Measurements from ENCODE around the gene BRD7. TPM values are rescaled to one million over a fixed set of nuclear protein-coding genes. Genes with fewer than 3 reads are reported as not detected.

The BRD7 gene
- total and polyA plus RNA-seq, 2 of the 4 experiments (the other 2 are of a cell fraction), result 24.8 to 29.9 TPM

GRCh38 chr16:50377001-50377400, 8.2 kb upstream of the BRD7 start:
- no TSS peak for BruUV-seq (replicated peaks)
- Histone ChIP-seq H3K23ac (ENCODE audit: low read depth, low read length) (no peak overlapping the region), H3K9me1 (ENCODE audit: insufficient read depth, low read length) (no peaks in the 10 kb centered on the region), H2BK5ac (ENCODE audit: low read depth, low read length, poor library complexity, severe bottlenecking) (no peak overlapping the region), H3K4me1 (ENCODE audit: control insufficient read depth, insufficient read depth, low read length) (peaks cover 2% of the 10 kb centered on the region; the same call in 1 of the 2 replicates), H3K18ac (ENCODE audit: low read depth, low read length) (no peak overlapping the region), H2AK9ac (replicated peaks; ENCODE audit: low read depth, low read length, poor library complexity) (no peak overlapping the region), H4K91ac (ENCODE audit: insufficient read depth, low read depth, low read length) (no peak overlapping the region), H2BK15ac (ENCODE audit: low read depth, low read length) (no peak overlapping the region), H2AK5ac (ENCODE audit: low read depth, low read length) (no peak overlapping the region), H3K79me1 (ENCODE audit: low read depth in 1 of 2, low read length in 2 of 2) (no peaks in the 10 kb centered on the region), H3K9ac (ENCODE audit: low read depth, low read length) (no peak overlapping the region), H3K4me2 (ENCODE audit: low read depth, low read length) (no peak overlapping the region), H3K14ac (replicated peaks; ENCODE audit: low read depth, low read length) (no peak overlapping the region), H3K36me3 (ENCODE audit: control insufficient read depth, insufficient read depth, low read length) (no peaks in the 10 kb centered on the region), H3K4me3 (ENCODE audit: insufficient read depth, low read depth, low read length) (no peak overlapping the region), H3K27ac (ENCODE audit: insufficient read depth, low read length) (no peak overlapping the region), H3K9me3 (ENCODE audit: control insufficient read depth, insufficient read depth, low read length) (no peaks in the 10 kb centered on the region), H2AFZ (replicated peaks; ENCODE audit: low read length, poor library complexity) (no peak overlapping the region), H3K56ac (ENCODE audit: extremely low read depth, insufficient read depth, low read length) (no peak overlapping the region), H4K5ac (ENCODE audit: low read depth, low read length) (no peak overlapping the region), H4K20me1 (ENCODE audit: insufficient read depth, low read length) (no peaks in the 10 kb centered on the region), H3K4ac (ENCODE audit: low read depth, low read length) (no peak overlapping the region), H4K8ac (ENCODE audit: low read depth in 2 of 2, low read length in 2 of 2) (no peak overlapping the region), H3K27me3 (ENCODE audit: control insufficient read depth, insufficient read depth, low read length) (peaks cover 15% of the 10 kb centered on the region), H2BK20ac (ENCODE audit: low read depth, low read length) (no peak overlapping the region), H2BK120ac (ENCODE audit: low read depth, low read length) (no peak overlapping the region)
- ATAC-seq (ENCODE audit: low read depth) (no peak), DNase-seq (no peak)
- in situ Hi-C loops (cut with MboI; ENCODE audit: low sequenced_read_pairs), result loop anchor here (10.0 kb wide), 2 partner anchors 288 to 428 kb away; no protein-coding TSS in a partner anchor
- WGBS, 2 experiments (ENCODE audit: extremely low coverage in 2 of 2, insufficient read length in 1 of 2), result 49% methylated on average over 3 of the region's 4 CpGs; no CpG with 5 or more reads in 1 of the 2 experiments
- TF ChIP-seq NFE2L2 (IDR thresholded peaks at IDR 0.05; ENCODE audit: low read depth, low read length) (no peak), SMC3 (IDR thresholded peaks at IDR 0.05; ENCODE audit: low read depth, low read length) (no peak)
- intact Hi-C loops (cut with micrococcal nuclease), result no loop called here
- CTCF ChIA-PET, result no interaction called here
- dilution Hi-C loops (cut with HindIII; ENCODE audit: low sequenced_read_pairs, unreplicated experiment), result no loop called here
- POLR2A ChIA-PET (ENCODE audit: unreplicated experiment), result no interaction called here

Data from IMR-90 (cell line).